Thoracic aorta (tissue), 2 donors: ENCODE results near the gene PLBD1. TPM values are rescaled to one million over a fixed set of nuclear protein-coding genes. Genes with fewer than 3 reads are reported as not detected.

Experiments used
- ATAC-seq: fragments of 150-250 bp; one replicate; pipeline ENCODE4 v1.8.0; 2017; ENCODE audit warnings: low read depth; ENCODE audit not compliant: insufficient number of reproducible peaks, low FRiP score
- DNase-seq: peaks from one replicate; pipeline ENCODE4 v3.0.0-alpha.2; 2020; ENCODE audit warnings: low spot score
- H3K27ac ChIP-seq, 2 donors: fragments of 200-600 bp; sonication (generic); 1 replicate in 1 of 2; 2 replicates in 1 of 2; pipeline ENCODE4 v1.5.1; 2016; ENCODE audit warnings: mild to moderate bottlenecking in 2 of 2, moderate library complexity in 2 of 2
- H3K27me3 ChIP-seq: fragments of 200-600 bp; sonication (generic); replicated peaks from 2 replicates; pipeline ENCODE4 v1.6.0; 2016; ENCODE audit warnings: mild to moderate bottlenecking; ENCODE audit not compliant: insufficient read depth
- H3K36me3 ChIP-seq: fragments of 200-600 bp; sonication (generic); one replicate; pipeline ENCODE4 v1.5.1; 2016
- H3K4me1 ChIP-seq, 2 donors: fragments of 200-600 bp; sonication (generic); 1 replicate in 1 of 2; 2 replicates in 1 of 2; pipeline versions ENCODE4 v1.5.1 to v1.6.0; 2016; ENCODE audit warnings: low read depth in 2 of 2, mild to moderate bottlenecking in 1 of 2; ENCODE audit not compliant: control insufficient read depth in 1 of 2
- H3K4me3 ChIP-seq: fragments of 200-600 bp; sonication (generic); 2 replicates; pipeline ENCODE4 v1.5.1; 2016; ENCODE audit warnings: mild to moderate bottlenecking
- H3K9me3 ChIP-seq: fragments of 200-600 bp; sonication (generic); 2 replicates; pipeline ENCODE4 v1.5.1; 2016
- CTCF ChIP-seq: fragments of 200-600 bp; sonication (generic); IDR thresholded peaks from one replicate; pipeline ENCODE4 v1.5.1; 2019; ENCODE audit warnings: antibody characterized with exemption
- total RNA-seq, 2 donors: library from RNA; depleted of rRNA; stranded (reverse); fragments of >200 nt; gene quantifications; one replicate each; pipeline versions ENCODE4 v1.1.0 to v1.2.3, GENCODE V29; 2016

PLBD1 gene
- total RNA-seq, 2 donors from 2014 or later: 7.0 to 12.8 TPM

GRCh38 chr12:14576896-14577295 is 9.2 kb upstream of the PLBD1 start:
- Histone ChIP-seq H3K27ac (no peak overlapping the region), H3K9me3 (no peaks in the 10 kb centered on the region), H3K36me3 (no peaks in the 10 kb centered on the region), H3K4me3 (no peak overlapping the region), H3K4me1 (no peaks in the 10 kb centered on the region), H3K27me3 (no peaks in the 10 kb centered on the region)
- no peak for TF ChIP-seq CTCF
- DNase-seq (no peak), ATAC-seq (no peak)

- ATAC-seq (no peak), DNase-seq (no peak)
- no peak for TF ChIP-seq CTCF
- no peaks in the 10 kb centered on the region for H3K9me3 ChIP-seq
- H3K36me3 ChIP-seq: no peaks in the 10 kb centered on the region
- H3K27me3 ChIP-seq: no peaks in the 10 kb centered on the region
- H3K27ac ChIP-seq: no peak overlapping the region
- H3K4me1 ChIP-seq: no peaks in the 10 kb centered on the region
- H3K4me3 ChIP-seq: no peak overlapping the region
Observed at GRCh38 chr12:14575585-14575984, 7.9 kb upstream of the PLBD1 start.

- Histone ChIP-seq H3K4me3 (no peak overlapping the region), H3K27me3 (no peaks in the 10 kb centered on the region), H3K4me1 (no peaks in the 10 kb centered on the region), H3K36me3 (no peaks in the 10 kb centered on the region), H3K9me3 (no peaks in the 10 kb centered on the region), H3K27ac (no peak overlapping the region)
- ATAC-seq (no peak), DNase-seq (no peak)
- no peak for TF ChIP-seq CTCF
Observed at GRCh38 chr12:14573118-14573517, 5.4 kb upstream of the PLBD1 start.

GRCh38 chr12:14572401-14572800 is 4.7 kb upstream of the PLBD1 start:
- H3K4me3 ChIP-seq: no peak overlapping the region
- TF ChIP-seq CTCF: no peak
- no peaks in the 10 kb centered on the region for H3K27me3 ChIP-seq
- no peaks in the 10 kb centered on the region for H3K36me3 ChIP-seq
- ATAC-seq (no peak), DNase-seq (no peak)
- no peaks in the 10 kb centered on the region for H3K4me1 ChIP-seq
- H3K9me3 ChIP-seq: no peaks in the 10 kb centered on the region
- H3K27ac ChIP-seq: no peak overlapping the region

- Histone ChIP-seq H3K4me1 (peaks cover 0 to 2% of the 10 kb centered on the region in 2 donors), H3K4me3 (no peak overlapping the region), H3K27me3 (no peaks in the 10 kb centered on the region), H3K27ac (no peak overlapping the region), H3K9me3 (no peaks in the 10 kb centered on the region), H3K36me3 (no peaks in the 10 kb centered on the region)
- DNase-seq (no peak), ATAC-seq (no peak)
- no peak for TF ChIP-seq CTCF
Observed at GRCh38 chr12:14571779-14572178, 4.1 kb upstream of the PLBD1 start.
